SK-N-MC (cell line): ENCODE data around the gene EXOC3.

Source experiments
- DNase-seq: peaks from one replicate; pipeline ENCODE4 v3.0.0-alpha.2; 2011; ENCODE audit warnings: low read depth, low spot score
- H3K27ac ChIP-seq: fragments of 200-600 bp; sonication (generic); 2 replicates; pipeline ENCODE4 v1.5.1; 2016; ENCODE audit warnings: mixed run types
- H3K36me3 ChIP-seq: fragments of 200-600 bp; sonication (generic); 2 replicates; pipeline ENCODE4 v1.6.1; 2017; ENCODE audit warnings: antibody characterized with exemption, low read length, mixed read lengths; ENCODE audit not compliant: insufficient read depth
- H3K4me3 ChIP-seq: fragments of 200-600 bp; sonication (generic); 2 replicates; pipeline ENCODE4 v1.5.1; 2016
- H3K9ac ChIP-seq: fragments of 200-600 bp; sonication (generic); 2 replicates; pipeline ENCODE4 v1.8.0; 2017; ENCODE audit warnings: mixed run types, mixed read lengths; ENCODE audit not compliant: insufficient read length
- H3K9me3 ChIP-seq: fragments of 200-600 bp; sonication (generic); 2 replicates; pipeline ENCODE4 v1.6.1; 2017; ENCODE audit warnings: low read depth, mild to moderate bottlenecking, antibody characterized with exemption, low read length, moderate library complexity, mixed read lengths
- EZH2 ChIP-seq: fragments of 200-600 bp; sonication (generic); IDR thresholded peaks from one replicate; pipeline ENCODE4 v1.6.1; 2017; ENCODE audit warnings: antibody characterized with exemption
- FOXP2 ChIP-seq: optimal IDR thresholded peaks from 2 replicates; pipeline ENCODE3; 2011; ENCODE audit warnings: mild to moderate bottlenecking, moderate library complexity; ENCODE audit not compliant: insufficient read depth; ENCODE audit errors: extremely low read length, control extremely low read depth
- POLR2AphosphoS5 ChIP-seq: IDR thresholded peaks from 2 replicates; pipeline ENCODE4 v1.6.1; 2012; ENCODE audit warnings: mild to moderate bottlenecking, low read depth, low read length, borderline replicate concordance

EXOC3 gene

DNA sequence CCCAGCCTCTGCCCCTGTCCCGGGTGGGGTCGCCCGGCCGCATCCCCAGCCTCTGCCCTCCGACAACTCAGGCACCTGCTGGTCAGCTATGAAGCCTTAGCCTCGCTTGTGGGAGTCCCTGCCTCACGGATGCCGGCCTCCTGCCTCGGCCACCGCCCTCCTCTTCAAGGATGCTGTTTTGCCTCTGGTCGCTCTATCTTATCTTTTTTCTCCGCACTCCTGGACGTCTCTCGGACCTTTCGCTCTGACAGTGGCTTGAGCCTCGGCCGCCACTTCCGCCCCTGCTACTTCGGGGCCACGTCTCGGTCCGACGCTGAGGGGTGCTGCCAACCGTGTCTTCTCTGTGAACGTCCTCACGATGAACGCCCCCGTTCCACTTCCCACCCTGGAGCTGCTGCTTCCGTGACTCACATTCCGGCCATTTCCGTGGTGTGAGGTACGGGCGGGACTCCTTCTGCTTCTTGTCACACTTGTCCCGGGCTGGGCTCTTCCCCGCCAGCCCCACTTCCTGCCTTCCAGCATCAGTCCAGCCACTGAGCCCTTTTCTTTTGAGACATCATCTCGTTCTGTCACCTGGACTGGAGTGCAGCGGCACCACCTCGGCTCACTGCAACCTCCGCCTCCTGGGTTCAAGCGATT is 55.0 kb downstream of the EXOC3 start:
- no peak overlapping the region for H3K27ac ChIP-seq
- H3K9ac ChIP-seq: no peak overlapping the region
- DNase-seq: no peak
- no peaks in the 10 kb centered on the region for H3K9me3 ChIP-seq
- no peak overlapping the region for H3K4me3 ChIP-seq
- no peaks in the 10 kb centered on the region for H3K36me3 ChIP-seq
- TF ChIP-seq POLR2AphosphoS5 (no peak), EZH2 (no peak), FOXP2 (no peak)

DNA sequence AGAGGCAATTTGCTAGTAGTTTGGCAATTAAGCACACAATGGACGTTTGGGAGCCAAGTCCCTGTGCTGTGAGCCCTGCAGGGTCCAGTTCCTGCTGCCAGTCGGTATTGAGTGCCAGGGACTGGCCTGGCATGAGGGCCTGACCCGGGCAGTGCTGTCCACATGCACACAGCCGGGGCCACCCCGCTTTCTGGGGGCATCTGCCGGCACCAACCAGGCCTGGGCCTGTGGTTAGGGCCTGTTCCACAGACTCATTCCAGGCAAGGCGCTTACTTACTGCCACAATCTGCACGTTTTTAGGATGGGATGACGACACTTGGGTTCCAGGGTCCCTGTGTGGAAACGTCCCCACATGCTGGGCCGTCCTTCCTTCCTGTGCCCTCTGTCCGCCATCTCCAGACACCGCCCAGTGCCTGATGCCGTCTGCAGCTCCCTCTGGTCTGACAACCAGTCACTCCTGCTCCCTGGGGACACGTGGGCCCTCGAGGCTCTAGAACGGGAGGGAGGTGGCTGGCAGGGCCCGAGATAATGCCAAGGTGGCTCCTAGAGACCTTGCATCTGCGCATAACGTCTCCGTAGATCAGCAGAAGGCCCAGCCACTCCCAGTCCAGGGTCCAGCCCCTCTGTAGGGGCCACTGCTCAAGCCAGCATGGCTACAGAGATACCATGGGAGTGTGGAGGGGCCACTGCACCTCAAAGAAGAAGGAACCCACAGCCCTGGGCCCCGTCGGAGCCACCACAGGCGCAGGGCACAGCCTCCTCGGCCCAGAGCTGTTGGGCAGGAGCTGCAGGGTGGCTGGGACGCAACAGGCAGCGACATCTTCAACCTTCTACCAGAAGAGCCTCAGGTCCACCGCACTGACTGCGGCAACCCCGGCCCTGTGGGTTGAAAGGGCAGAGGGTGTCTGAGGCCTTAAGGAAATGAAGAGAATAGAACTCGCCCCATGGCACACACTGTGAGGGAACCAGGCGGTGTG is 56.5 kb downstream of the EXOC3 start:
- no peak for DNase-seq
- H3K27ac ChIP-seq: no peak overlapping the region
- TF ChIP-seq FOXP2: no peak
- no peak for TF ChIP-seq POLR2AphosphoS5
- TF ChIP-seq EZH2: no peak

DNA sequence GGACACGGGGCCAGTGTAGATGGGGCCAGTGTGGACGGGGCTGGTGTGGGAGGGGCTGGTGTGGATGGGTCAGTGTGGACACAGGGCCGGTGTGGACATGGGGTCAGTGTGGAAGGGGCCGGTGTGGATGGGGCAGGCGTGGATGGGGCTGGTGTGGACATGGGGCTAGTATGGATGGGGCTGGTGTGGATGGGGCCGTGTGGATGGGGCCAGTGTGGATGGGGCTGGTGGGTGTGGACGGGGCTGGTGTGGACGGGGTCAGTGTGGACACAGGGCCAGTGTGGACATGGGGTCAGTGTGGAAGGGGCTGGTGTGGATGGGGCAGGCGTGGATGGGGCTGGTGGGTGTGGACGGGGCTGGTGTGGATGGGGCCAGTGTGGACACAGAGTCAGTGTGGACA is 57.5 kb downstream of the EXOC3 start:
- no peak for TF ChIP-seq POLR2AphosphoS5
- TF ChIP-seq FOXP2: no peak
- no peak for TF ChIP-seq EZH2
- Histone ChIP-seq H3K36me3 (no peaks in the 10 kb centered on the region), H3K9me3 (no peaks in the 10 kb centered on the region), H3K27ac (no peak overlapping the region), H3K9ac (no peak overlapping the region), H3K4me3 (no peak overlapping the region)
- DNase-seq: no peak

More for the DNA sequence above, 56.5 kb downstream of the EXOC3 start:
- Histone ChIP-seq H3K9me3 (no peaks in the 10 kb centered on the region), H3K36me3 (no peaks in the 10 kb centered on the region), H3K9ac (no peak overlapping the region), H3K4me3 (no peak overlapping the region)

DNA sequence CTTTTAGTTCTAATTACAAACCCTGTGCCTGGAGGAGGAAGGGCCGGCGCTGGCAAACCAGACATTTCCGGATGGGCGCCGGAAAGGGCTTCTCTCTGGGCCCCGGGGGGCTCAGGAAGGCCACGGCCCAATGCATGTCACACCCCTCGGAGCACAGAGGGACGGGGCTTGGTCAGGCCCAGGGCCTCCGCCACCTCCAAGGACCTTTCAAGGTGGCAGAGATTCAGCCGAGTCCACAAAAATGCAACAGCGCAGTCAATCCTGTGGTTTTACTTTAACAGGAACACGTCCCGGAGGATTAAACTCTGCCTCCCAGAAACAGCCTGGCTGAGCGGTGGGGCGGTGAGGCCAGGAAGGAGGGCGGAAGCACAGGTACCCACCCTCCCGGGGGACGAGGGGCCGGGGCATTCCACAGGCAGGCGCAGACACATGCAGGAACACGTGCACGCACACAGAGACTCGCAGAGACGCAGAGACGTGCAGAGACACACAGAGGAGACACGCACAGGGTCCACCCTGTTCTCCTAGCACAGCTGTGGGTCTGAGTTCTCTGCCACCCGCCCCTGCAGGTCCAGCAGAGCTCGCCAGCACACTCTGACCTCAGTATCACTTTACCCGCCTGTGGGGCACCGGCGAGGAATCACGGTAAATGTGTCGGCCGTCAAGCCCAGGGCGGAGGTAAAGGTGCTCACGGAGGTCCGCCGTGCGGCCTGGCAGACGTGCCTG is 58.3 kb downstream of the EXOC3 start:
- Histone ChIP-seq H3K4me3 (no peak overlapping the region), H3K9me3 (no peaks in the 10 kb centered on the region), H3K36me3 (no peaks in the 10 kb centered on the region), H3K27ac (no peak overlapping the region), H3K9ac (no peak overlapping the region)
- DNase-seq: no peak
- TF ChIP-seq POLR2AphosphoS5 (no peak), FOXP2 (no peak), EZH2 (no peak)

DNA sequence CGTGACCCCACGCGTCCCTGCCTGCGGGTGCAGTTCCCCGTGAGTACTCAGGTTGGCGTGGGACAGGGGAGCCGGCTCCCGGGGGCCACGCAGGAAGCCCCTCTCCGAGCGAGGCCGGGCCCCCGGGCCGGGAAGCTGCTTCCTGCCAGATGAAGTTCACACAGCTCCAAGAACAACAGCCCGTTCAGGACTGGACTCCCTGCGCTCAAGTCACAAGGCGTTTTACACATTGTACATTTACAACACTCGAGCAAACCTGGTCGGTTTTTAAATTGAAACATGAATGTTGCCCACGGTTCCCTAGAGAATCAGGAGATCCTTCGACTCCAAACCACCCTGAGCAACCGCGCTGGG is 58.8 kb downstream of the EXOC3 start:
- TF ChIP-seq EZH2: no peak
- no peak for TF ChIP-seq FOXP2
- TF ChIP-seq POLR2AphosphoS5: no peak
- H3K9ac ChIP-seq: no peak overlapping the region
- DNase-seq: no peak
- peak overlapping the region; percentile 37 for H3K27ac ChIP-seq
- no peak overlapping the region for H3K4me3 ChIP-seq
- no peaks in the 10 kb centered on the region for H3K9me3 ChIP-seq
- H3K36me3 ChIP-seq: no peaks in the 10 kb centered on the region

DNA sequence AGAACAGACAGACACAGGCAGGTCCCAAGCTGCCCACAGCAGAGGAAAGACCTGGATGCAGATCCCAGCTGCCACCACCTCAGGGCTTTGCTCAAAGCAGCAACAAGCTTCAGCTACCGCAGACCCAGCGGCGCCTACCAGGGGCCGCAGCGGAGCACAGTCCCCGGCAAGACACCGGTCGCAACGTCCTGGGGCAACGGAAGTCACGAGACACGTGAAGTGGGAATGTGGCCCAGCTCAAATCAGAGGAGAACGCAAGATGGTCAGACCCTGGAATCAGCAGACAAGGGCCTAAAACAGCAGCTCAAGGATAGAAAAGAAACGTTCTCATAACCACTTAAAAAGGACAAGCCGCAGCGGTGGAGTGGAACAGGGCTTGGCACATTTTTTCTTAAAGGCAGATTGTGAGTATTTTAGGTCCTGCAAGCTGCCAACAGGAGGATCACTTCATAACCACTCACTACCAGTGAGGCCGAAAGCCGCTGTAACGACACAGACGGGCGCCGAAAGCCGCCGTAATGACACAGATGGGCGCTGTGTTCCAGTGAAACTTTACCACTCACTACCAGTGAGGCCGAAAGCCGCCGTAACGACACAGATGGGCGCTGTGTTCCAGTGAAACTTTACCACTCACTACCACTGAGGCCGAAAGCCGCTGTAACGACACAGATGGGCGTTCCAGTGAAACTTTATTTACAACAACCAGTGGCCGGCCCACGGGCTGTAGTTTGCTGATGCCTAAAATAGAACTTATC is 59.5 kb downstream of the EXOC3 start:
- Histone ChIP-seq H3K27ac (peak overlapping the region; percentile 37), H3K9ac (no peak overlapping the region), H3K9me3 (no peaks in the 10 kb centered on the region), H3K4me3 (no peak overlapping the region), H3K36me3 (no peaks in the 10 kb centered on the region)
- no peak for DNase-seq
- TF ChIP-seq POLR2AphosphoS5 (no peak), EZH2 (no peak), FOXP2 (no peak)

DNA sequence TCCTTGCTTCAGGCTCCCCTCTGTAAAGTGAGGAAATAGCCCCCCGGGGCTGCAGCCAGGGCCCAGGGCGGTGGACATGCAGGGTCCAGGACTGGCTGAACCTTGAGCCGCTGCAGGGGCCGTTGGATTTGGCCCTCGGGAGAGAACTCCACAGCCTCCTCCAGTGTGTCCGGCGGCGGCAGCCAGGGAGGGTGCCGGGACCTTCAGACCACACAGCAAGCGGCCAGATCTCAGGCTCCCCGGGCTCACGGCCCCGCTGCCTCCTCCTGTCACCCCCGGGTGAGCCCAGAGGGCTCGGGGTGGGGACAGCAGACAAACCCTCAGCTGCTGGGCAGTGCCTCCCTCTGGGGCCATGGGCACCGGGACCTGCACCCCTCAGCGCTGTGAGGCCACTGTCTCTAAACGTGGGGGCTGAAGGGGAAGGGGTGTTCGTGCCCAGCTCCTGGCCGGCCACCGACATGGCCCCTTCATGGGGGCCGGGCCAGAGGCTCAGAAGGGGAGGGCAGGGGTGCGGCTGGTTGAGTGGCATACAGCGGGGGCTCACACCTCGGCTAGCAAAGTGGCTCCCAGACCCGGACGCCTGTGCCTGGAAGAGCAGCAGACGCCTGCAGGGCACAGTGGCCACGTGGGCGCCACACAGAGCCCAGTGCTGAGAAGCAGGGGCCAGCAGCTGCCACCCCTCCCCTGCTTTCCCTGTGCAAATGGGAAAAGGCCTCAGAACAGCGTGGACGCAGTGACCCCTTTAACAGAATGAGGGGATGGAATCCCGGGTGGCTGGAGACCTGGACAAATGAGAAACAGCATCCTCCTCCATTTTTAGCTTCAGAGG is 61.6 kb downstream of the EXOC3 start:
- H3K27ac ChIP-seq: no peak overlapping the region
- DNase-seq: no peak
- TF ChIP-seq EZH2 (no peak), FOXP2 (no peak), POLR2AphosphoS5 (no peak)
- H3K9me3 ChIP-seq: no peaks in the 10 kb centered on the region
- no peaks in the 10 kb centered on the region for H3K36me3 ChIP-seq
- no peak overlapping the region for H3K4me3 ChIP-seq
- no peak overlapping the region for H3K9ac ChIP-seq
